Cardiac septum (tissue), 1 donor: Measurements from ENCODE around the gene IARS1. TPM values are rescaled to one million over a fixed set of nuclear protein-coding genes. Genes with fewer than 3 reads are reported as not detected.

Experiments used
- DNase-seq: peaks from one replicate; pipeline ENCODE4 v3.0.0-alpha.2; 2020; ENCODE audit warnings: low spot score
- intact Hi-C: fragments of 100-400 bp; cut with DNase I; formaldehyde crosslinking; loops from one replicate; pipeline ENCODE4 v1.14.0; 2022
- microRNA-seq: library from miRNA; unstranded; fragments of <30 nt; microRNA quantifications from one replicate; pipeline ENCODE4 v1.2.0, GENCODE V29; 2020
- total RNA-seq: library from RNA; stranded (reverse); fragmentation: NEBNext Ultra II Directional; extraction: Animal tissue kit (Norgen Biotek cat#: 25700); gene quantifications from one replicate; pipeline ENCODE4 v1.2.1, GENCODE V29; 2021
- donor health status: DM: no; HTN: no; CAD: no.

IARS1 gene
- total RNA-seq, 1 donor from 2014 or later = 69.5 TPM

GRCh38 chr9:92254381-92255337 is 38.8 kb downstream of the IARS1 start:
- no peak for DNase-seq
- intact Hi-C loops = no loop called here

- intact Hi-C loops = no loop called here
- DNase-seq = no peak
These were observed 39.8 kb downstream of the IARS1 start for GRCh38 chr9:92253656-92254055.

DNA sequence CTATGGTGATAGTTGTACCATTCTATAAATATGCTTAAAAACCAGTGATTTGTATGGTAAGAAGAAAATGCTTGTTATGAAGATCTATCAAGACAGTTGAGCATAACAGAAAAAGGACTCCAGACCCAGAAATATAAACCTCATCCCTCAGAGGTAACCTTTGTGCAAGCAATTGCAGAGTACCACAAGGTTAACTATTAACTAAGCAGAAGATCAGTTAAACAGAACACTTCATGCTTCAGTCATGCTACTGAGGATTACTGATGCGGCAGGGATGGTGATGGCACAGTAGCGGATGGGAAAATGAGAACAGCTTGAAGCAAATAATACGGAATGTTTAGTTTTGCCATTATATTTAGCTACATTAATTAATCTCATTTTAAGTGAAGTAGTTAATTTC is 45.5 kb downstream of the IARS1 start:
- intact Hi-C loops = no loop called here
- no peak for DNase-seq

- intact Hi-C loops = no loop called here
These were observed 46.2 kb downstream of the IARS1 start for GRCh38 chr9:92247296-92247695.

GRCh38 chr9:92245005-92245797 is 48.3 kb downstream of the IARS1 start:
- DNase-seq = no peak
- intact Hi-C loops = no loop called here

More at GRCh38 chr9:92247296-92247695, 46.2 kb downstream of the IARS1 start:
- no peak for DNase-seq

Small RNA genes within 50 kb of the gene (microRNA-seq; reads per million reads assigned to microRNA genes)
- not detected for gene MIR3651

Other genes with a start within 250 kb of the IARS1 start
- gene SPTLC1, start 178.3 kb downstream of the IARS1 start, total RNA-seq = 26.1 TPM
- 15.6 TPM for gene NOL8, start 31.7 kb upstream of the IARS1 start, total RNA-seq
- 3.5 TPM for gene CENPP, start 32.3 kb upstream of the IARS1 start, total RNA-seq
- 15.2 TPM for gene OGN, start 110.9 kb upstream of the IARS1 start, total RNA-seq
- gene OMD, start 130.8 kb upstream of the IARS1 start, total RNA-seq = 6.5 TPM
- gene ASPN, start 188.8 kb upstream of the IARS1 start, total RNA-seq = 30.3 TPM
- 8.0 TPM for gene ECM2, start 242.3 kb upstream of the IARS1 start, total RNA-seq